ENCODE results near the gene MYBPC1.

MYBPC1 gene

DNA sequence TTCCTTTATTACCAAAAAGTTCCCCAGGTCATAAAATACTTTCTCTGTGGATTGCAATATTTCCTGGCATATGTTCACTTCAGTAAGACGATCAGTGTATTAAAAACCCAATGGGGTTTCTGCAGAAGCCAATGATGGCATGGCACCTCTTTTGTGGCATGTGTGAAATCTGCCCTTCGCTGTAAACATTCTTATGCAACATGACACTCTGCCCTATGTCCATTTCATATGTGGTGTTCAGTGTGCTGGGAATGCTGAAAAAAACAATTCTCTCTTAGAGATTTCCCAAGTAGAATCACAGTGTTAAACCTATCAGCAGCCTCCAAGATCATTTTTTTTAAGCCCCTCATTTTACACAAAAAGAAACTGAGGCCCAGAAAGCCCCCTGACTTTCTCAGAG lies 2.3 kb upstream of the MYBPC1 start:
- Histone ChIP-seq H3K4me3 (ENCODE audit: low read length, poor library complexity, severe bottlenecking) (no peak overlapping the region), H3K9me2 (replicated peaks; ENCODE audit: low read depth, low read length) (no peaks in the 10 kb centered on the region), H3K79me2 (ENCODE audit: insufficient read depth, low read length) (no peaks in the 10 kb centered on the region), H3K4me2 (ENCODE audit: low read depth, low read length, poor library complexity, severe bottlenecking) (no peak overlapping the region), H4K20me1 (ENCODE audit: insufficient read depth, low read length, poor library complexity, severe bottlenecking) (no peaks in the 10 kb centered on the region), H2AFZ (ENCODE audit: low read length) (no peak overlapping the region), H3K9ac (ENCODE audit: low read depth, low read length, poor library complexity, severe bottlenecking) (no peak overlapping the region), H3K27me3 (ENCODE audit: insufficient read depth, low read length, poor library complexity, severe bottlenecking) (no peaks in the 10 kb centered on the region), H3F3A (ENCODE audit: low read depth) (no peaks in the 10 kb centered on the region), H3K36me3 (ENCODE audit: insufficient read depth, low read length) (no peaks in the 10 kb centered on the region), H3K9me3 (ENCODE audit: insufficient read depth, low read depth, low read length) (no peaks in the 10 kb centered on the region), H3K4me1 (ENCODE audit: insufficient read depth, low read length, poor library complexity, severe bottlenecking) (no peaks in the 10 kb centered on the region)
- TF ChIP-seq, protein P1, sequence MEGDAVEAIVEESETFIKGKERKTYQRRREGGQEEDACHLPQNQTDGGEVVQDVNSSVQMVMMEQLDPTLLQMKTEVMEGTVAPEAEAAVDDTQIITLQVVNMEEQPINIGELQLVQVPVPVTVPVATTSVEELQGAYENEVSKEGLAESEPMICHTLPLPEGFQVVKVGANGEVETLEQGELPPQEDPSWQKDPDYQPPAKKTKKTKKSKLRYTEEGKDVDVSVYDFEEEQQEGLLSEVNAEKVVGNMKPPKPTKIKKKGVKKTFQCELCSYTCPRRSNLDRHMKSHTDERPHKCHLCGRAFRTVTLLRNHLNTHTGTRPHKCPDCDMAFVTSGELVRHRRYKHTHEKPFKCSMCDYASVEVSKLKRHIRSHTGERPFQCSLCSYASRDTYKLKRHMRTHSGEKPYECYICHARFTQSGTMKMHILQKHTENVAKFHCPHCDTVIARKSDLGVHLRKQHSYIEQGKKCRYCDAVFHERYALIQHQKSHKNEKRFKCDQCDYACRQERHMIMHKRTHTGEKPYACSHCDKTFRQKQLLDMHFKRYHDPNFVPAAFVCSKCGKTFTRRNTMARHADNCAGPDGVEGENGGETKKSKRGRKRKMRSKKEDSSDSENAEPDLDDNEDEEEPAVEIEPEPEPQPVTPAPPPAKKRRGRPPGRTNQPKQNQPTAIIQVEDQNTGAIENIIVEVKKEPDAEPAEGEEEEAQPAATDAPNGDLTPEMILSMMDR (conservative IDR thresholded peaks at IDR 0.05; ENCODE audit: low read length): no peak
- no peak for TF ChIP-seq EZH2phosphoT487 (IDR thresholded peaks at IDR 0.05; ENCODE audit: borderline replicate concordance)

DNA sequence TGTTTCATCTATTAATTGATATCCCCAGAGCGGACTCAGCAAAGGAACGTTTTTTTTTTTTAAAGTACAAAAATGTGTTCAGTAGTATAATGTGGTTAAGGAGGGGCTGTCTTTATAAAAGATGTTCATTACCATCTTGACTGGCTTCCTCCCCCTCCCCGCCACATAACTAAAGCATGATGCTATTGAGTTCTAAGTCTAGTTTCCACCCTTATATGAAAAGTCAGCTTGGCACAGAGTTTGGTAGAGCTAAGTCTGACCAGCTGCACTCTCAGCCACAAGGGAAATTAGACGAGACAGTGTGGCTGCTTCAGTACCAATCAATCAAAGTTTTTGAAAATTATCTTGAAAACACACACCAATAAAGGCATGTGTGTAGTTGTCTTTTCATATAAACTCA lies 1.9 kb upstream of the MYBPC1 start:
- H3K9me3 ChIP-seq (ENCODE audit: insufficient read depth, low read depth, low read length): no peaks in the 10 kb centered on the region
- H3K9ac ChIP-seq (ENCODE audit: low read depth, low read length, poor library complexity, severe bottlenecking): no peak overlapping the region
- no peaks in the 10 kb centered on the region for H3K27me3 ChIP-seq (ENCODE audit: insufficient read depth, low read length, poor library complexity, severe bottlenecking)
- no peak overlapping the region for H3K4me3 ChIP-seq (ENCODE audit: low read length, poor library complexity, severe bottlenecking)
- no peaks in the 10 kb centered on the region for H4K20me1 ChIP-seq (ENCODE audit: insufficient read depth, low read length, poor library complexity, severe bottlenecking)
- no peaks in the 10 kb centered on the region for H3F3A ChIP-seq (ENCODE audit: low read depth)
- H2AFZ ChIP-seq (ENCODE audit: low read length): no peak overlapping the region
- H3K4me1 ChIP-seq (ENCODE audit: insufficient read depth, low read length, poor library complexity, severe bottlenecking): no peaks in the 10 kb centered on the region
- no peak for TF ChIP-seq EZH2phosphoT487 (IDR thresholded peaks at IDR 0.05; ENCODE audit: borderline replicate concordance)
- TF ChIP-seq, protein P1 (conservative IDR thresholded peaks at IDR 0.05; ENCODE audit: low read length): no peak
- no peak overlapping the region for H3K4me2 ChIP-seq (ENCODE audit: low read depth, low read length, poor library complexity, severe bottlenecking)
- H3K79me2 ChIP-seq (ENCODE audit: insufficient read depth, low read length): no peaks in the 10 kb centered on the region
- H3K36me3 ChIP-seq (ENCODE audit: insufficient read depth, low read length): no peaks in the 10 kb centered on the region
- no peaks in the 10 kb centered on the region for H3K9me2 ChIP-seq (replicated peaks; ENCODE audit: low read depth, low read length)

DNA sequence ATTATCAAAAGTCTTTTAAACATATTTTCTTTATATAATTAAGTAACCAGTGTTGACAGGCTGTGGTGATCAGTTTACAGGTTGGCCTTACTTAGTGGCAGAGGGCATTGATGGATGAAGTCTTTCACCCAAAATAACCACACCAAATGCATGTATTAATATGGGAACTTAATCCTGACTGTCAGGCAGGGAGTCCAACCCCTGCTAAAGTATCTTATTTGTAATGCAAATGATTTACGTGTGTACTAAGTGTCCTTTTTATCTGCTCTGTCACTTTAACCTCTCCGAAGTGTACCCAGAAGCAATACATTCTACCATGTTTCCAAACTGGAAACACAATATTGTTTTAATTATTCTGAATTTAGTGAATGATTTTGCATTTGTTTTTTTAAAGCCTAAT lies 1.4 kb downstream of the MYBPC1 start:
- TF ChIP-seq EZH2phosphoT487 (IDR thresholded peaks at IDR 0.05; ENCODE audit: borderline replicate concordance): no peak
- TF ChIP-seq, protein P1 (conservative IDR thresholded peaks at IDR 0.05; ENCODE audit: low read length): no peak
- no peaks in the 10 kb centered on the region for H3K9me3 ChIP-seq (ENCODE audit: insufficient read depth, low read depth, low read length)
- H3F3A ChIP-seq (ENCODE audit: low read depth): no peaks in the 10 kb centered on the region

More for the DNA sequence above, 1.4 kb downstream of the MYBPC1 start:
- Histone ChIP-seq H4K20me1 (ENCODE audit: insufficient read depth, low read length, poor library complexity, severe bottlenecking) (no peaks in the 10 kb centered on the region), H3K79me2 (ENCODE audit: insufficient read depth, low read length) (no peaks in the 10 kb centered on the region), H3K4me1 (ENCODE audit: insufficient read depth, low read length, poor library complexity, severe bottlenecking) (no peaks in the 10 kb centered on the region), H2AFZ (ENCODE audit: low read length) (no peak overlapping the region), H3K4me2 (ENCODE audit: low read depth, low read length, poor library complexity, severe bottlenecking) (no peak overlapping the region), H3K9me2 (replicated peaks; ENCODE audit: low read depth, low read length) (no peaks in the 10 kb centered on the region), H3K9ac (ENCODE audit: low read depth, low read length, poor library complexity, severe bottlenecking) (no peak overlapping the region), H3K27me3 (ENCODE audit: insufficient read depth, low read length, poor library complexity, severe bottlenecking) (no peaks in the 10 kb centered on the region), H3K4me3 (ENCODE audit: low read length, poor library complexity, severe bottlenecking) (no peak overlapping the region), H3K36me3 (ENCODE audit: insufficient read depth, low read length) (no peaks in the 10 kb centered on the region)
